ENCODE measurements around the gene PAN3.

PAN3 gene

GRCh38 chr13:28333204-28333881 is 195.0 kb downstream of the PAN3 start:
- no peak for TF ChIP-seq CTCF (conservative IDR thresholded peaks at IDR 0.05; ENCODE audit: low read length)
- DNase-seq (ENCODE audit: low read depth), result no peak
- no peak overlapping the region for H3K4me3 ChIP-seq (ENCODE audit: low read length)

DNA sequence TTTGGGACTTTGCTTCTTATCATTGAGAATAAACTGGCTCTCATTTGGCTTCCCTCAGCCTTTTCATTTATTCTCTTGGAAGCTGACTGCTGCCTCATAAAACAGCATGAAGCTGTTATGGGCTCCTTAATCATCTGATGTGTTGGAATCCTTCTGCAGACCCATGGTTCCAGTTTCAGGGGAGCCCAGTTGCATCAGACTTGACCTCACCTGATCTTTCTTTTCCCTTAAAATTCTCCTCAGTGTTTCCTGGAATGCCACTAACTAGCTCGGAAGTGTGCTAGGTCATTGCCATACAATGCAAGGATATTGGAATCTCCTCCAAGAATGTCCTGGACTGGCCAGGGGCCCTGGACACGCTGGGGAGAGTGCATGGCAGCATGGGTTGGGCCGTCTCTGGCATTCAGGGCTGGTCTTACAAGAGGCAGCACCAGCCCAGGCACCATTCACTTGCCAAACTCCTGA is 197.9 kb downstream of the PAN3 start:
- no peak for DNase-seq (ENCODE audit: low read depth)
- H3K4me3 ChIP-seq (ENCODE audit: low read length), result no peak overlapping the region
- TF ChIP-seq CTCF (conservative IDR thresholded peaks at IDR 0.05; ENCODE audit: low read length), result no peak

- no peak for TF ChIP-seq CTCF (conservative IDR thresholded peaks at IDR 0.05; ENCODE audit: low read length)
- H3K4me3 ChIP-seq (ENCODE audit: low read length), result no peak overlapping the region
- DNase-seq (ENCODE audit: low read depth), result peak; percentile 89
These were observed 199.0 kb downstream of the PAN3 start for GRCh38 chr13:28337166-28338005.

DNA sequence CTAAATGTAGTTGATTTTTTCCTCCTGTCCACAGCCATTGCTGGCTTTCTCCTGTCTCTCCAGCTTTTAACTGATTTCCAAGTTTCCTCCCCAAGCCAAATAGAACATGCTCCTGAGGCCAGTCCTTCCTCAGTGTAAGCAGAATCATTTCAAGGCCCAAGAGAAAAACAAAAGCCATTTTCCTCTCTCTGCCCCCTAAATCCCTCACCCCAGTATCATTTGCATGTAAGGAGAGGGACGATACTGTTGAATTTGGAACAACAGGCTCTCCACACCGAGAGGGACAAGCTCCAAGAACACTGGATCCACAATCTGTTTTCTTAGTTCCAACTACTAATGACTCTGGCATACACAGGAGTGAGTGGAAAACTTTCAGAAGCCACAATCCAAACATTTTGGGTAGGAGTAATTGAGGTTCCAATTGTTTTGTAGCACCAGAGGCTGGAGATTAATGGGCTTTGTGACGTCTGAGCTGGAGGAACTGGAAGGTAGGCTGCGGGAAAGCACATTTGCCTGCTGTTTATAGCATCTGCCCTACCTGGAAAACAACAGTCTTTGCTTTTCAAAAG is 199.7 kb downstream of the PAN3 start:
- H3K4me3 ChIP-seq (ENCODE audit: low read length), result no peak overlapping the region
- DNase-seq (ENCODE audit: low read depth), result no peak
- TF ChIP-seq CTCF (conservative IDR thresholded peaks at IDR 0.05; ENCODE audit: low read length), result no peak

GRCh38 chr13:28338742-28339141 is 200.4 kb downstream of the PAN3 start:
- no peak for DNase-seq (ENCODE audit: low read depth)
- no peak overlapping the region for H3K4me3 ChIP-seq (ENCODE audit: low read length)

DNA sequence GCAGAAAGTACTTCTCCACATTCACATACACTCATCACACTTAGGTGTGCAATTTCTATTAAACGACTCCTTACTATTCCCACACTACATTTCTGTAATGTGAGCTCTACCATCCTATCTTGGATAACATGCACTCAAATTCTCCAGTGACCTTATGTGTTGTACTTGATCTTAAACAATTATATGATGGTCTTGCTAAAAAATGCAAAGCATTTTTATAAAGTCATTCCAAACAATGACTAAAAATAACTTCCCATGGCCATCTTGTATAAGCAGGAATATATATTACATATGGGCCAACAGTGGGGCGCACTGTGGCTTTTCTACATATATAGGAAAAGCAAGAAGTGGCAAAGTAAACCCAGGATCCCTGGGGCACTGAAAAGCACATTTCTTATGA is 201.1 kb downstream of the PAN3 start:
- no peak for TF ChIP-seq CTCF (conservative IDR thresholded peaks at IDR 0.05; ENCODE audit: low read length)

More at GRCh38 chr13:28338742-28339141, 200.4 kb downstream of the PAN3 start:
- TF ChIP-seq CTCF (conservative IDR thresholded peaks at IDR 0.05; ENCODE audit: low read length), result no peak

More for the DNA sequence above, 201.1 kb downstream of the PAN3 start:
- peak; percentile 39 for DNase-seq (ENCODE audit: low read depth)
- no peak overlapping the region for H3K4me3 ChIP-seq (ENCODE audit: low read length)
